HG03045 (cell line): ENCODE results near the gene STAM2.
A peak's percentile ranks its signal among the peaks of the same experiment; 100 is the strongest.
"Not testable (repeated sequence)": the region's sequence is repeated elsewhere in the genome, so short reads cannot be mapped to it uniquely, and the experiment has no call there.

Experiments
- ATAC-seq: cut with Tn5 transposase; IDR thresholded peaks from one replicate; pipeline ENCODE4 v1.9.1; 2021; ENCODE audit warnings: mild to moderate bottlenecking, moderate library complexity; ENCODE audit not compliant: unreplicated experiment

STAM2 gene

GRCh38 chr2:152175368-152176112 lies at the start of gene STAM2:
Gene STAM2, minus strand, starts transcription at chr2:152175763. Its CDS starts 121 bp downstream, at chr2:152175642.
- ATAC-seq, result peak; percentile 83

GRCh38 chr2:152223977-152224376 lies 48.4 kb upstream of the STAM2 start:
- no peak for ATAC-seq

GRCh38 chr2:152222975-152223637 lies 47.5 kb upstream of the STAM2 start:
- ATAC-seq, result no peak

GRCh38 chr2:152221839-152222238 lies 46.3 kb upstream of the STAM2 start:
- ATAC-seq, result no peak

GRCh38 chr2:152219077-152219828 lies 43.7 kb upstream of the STAM2 start:
- no peak for ATAC-seq

- no peak for ATAC-seq
Measured at GRCh38 chr2:152201466-152201830, 25.9 kb upstream of the STAM2 start.

- ATAC-seq, result no peak
Measured at GRCh38 chr2:152200565-152201465, 25.3 kb upstream of the STAM2 start.

GRCh38 chr2:152200101-152200500 lies 24.5 kb upstream of the STAM2 start:
- no peak for ATAC-seq

- ATAC-seq, result no peak
Measured at GRCh38 chr2:152198499-152198898, 22.9 kb upstream of the STAM2 start.

- not testable (repeated sequence) for ATAC-seq
Measured at GRCh38 chr2:152197508-152198284, 22.1 kb upstream of the STAM2 start.

GRCh38 chr2:152189622-152190495 lies 14.3 kb upstream of the STAM2 start:
- no peak for ATAC-seq

- not testable (repeated sequence) for ATAC-seq
Measured at GRCh38 chr2:152186808-152187207, 11.2 kb upstream of the STAM2 start.

GRCh38 chr2:152186262-152186661 lies 10.7 kb upstream of the STAM2 start:
- no peak for ATAC-seq

- no peak for ATAC-seq
Measured at GRCh38 chr2:152183401-152184073, 8.0 kb upstream of the STAM2 start.

- not testable (repeated sequence) for ATAC-seq
Measured at GRCh38 chr2:152177667-152178066, 2.1 kb upstream of the STAM2 start.

GRCh38 chr2:152176113-152176714 lies 651 bp upstream of the STAM2 start:
- ATAC-seq, result peak; percentile 22

- ATAC-seq, result peak; percentile 15
Measured at GRCh38 chr2:152175012-152175367, 573 bp downstream of the STAM2 start.

GRCh38 chr2:152174574-152174973 lies 989 bp downstream of the STAM2 start:
- no peak for ATAC-seq
